GM13977 (cell line): ENCODE data around the gene C6orf120.

Experiments used
- DNase-seq: peaks from one replicate; pipeline ENCODE4 v3.0.0; 2012; ENCODE audit warnings: low spot score
- in situ Hi-C: fragments of 300-500 bp; cut with MboI; formaldehyde crosslinking; loops from one replicate; pipeline ENCODE4 v1.12.0; 2022; ENCODE audit warnings: low sequenced_read_pairs, low pct_unique_long_range_greater_than_20kb, mixed read lengths, inconsistent platforms; ENCODE audit not compliant: unreplicated experiment
- TF ChIP-seq, protein P1 (sequence below): IDR thresholded peaks from 2 replicates; pipeline ENCODE4 v1.5.1; 2012; ENCODE audit warnings: mild to moderate bottlenecking, control low read depth; ENCODE audit not compliant: insufficient read depth; ENCODE audit errors: extremely low read depth, missing control alignments

Gene C6orf120

DNA sequence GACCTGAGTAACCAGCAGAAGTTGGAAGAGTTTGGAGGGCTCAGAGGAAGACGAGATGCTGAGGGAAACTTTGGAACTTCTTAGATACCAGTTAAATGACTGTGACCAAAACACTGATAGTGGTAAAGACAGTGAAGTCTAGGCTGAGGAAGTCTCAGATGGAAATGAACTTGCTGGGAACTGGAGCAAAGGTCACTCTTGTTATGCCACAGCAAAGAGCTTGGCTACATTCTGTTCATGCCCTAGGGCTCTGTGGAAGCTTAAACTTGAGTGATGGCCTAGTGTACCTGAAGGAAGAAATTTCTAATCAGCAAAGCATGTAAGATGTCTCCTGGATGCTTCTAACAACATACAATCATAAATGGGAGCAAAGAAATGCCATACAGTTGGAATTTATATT lies 24.8 kb upstream of the C6orf120 start:
- in situ Hi-C loops = no loop called here
- TF ChIP-seq, protein P1, sequence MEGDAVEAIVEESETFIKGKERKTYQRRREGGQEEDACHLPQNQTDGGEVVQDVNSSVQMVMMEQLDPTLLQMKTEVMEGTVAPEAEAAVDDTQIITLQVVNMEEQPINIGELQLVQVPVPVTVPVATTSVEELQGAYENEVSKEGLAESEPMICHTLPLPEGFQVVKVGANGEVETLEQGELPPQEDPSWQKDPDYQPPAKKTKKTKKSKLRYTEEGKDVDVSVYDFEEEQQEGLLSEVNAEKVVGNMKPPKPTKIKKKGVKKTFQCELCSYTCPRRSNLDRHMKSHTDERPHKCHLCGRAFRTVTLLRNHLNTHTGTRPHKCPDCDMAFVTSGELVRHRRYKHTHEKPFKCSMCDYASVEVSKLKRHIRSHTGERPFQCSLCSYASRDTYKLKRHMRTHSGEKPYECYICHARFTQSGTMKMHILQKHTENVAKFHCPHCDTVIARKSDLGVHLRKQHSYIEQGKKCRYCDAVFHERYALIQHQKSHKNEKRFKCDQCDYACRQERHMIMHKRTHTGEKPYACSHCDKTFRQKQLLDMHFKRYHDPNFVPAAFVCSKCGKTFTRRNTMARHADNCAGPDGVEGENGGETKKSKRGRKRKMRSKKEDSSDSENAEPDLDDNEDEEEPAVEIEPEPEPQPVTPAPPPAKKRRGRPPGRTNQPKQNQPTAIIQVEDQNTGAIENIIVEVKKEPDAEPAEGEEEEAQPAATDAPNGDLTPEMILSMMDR = no peak
- no peak for DNase-seq

DNA sequence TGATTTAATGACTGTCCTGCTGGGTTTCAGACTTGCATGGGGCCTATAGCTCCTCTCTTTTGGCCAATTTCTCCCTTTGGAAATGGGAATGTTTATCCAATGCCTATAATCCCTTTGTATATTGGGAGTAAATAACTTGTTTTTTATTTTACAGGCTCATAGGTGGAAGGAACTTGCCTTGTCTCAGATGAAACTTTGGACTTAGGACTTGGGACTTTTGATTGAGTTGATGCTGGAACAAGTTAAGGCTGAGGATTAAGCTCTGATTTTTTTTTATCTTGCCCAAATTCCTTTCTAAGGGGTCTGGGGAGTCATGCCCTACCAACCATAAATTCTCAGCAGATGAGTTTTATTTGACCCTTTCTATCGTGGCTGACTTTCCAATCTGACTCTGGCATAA lies 23.6 kb upstream of the C6orf120 start:
- in situ Hi-C loops = no loop called here
- no peak for DNase-seq

DNA sequence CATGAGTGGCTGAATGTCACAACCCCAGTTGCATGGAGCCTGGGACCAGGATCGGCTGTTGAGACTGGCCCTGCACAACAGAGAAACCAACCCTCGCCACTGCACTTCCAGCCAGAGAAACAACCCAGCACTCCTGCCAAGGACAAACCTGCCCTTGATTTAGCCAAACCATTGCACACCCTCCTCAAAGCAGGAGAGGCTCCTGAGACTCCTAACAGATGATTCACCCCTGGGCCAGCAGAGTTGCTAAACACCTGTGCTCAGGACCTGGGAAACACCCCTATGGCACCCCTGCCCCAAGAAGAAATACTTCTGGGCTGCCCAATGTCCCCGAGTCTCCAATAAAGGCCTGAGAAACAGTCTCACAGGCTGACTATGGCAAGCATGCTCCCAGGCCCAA lies 17.9 kb upstream of the C6orf120 start:
- in situ Hi-C loops = no loop called here
- no peak for DNase-seq
- TF ChIP-seq, protein P1 = no peak

More for the DNA sequence above, 23.6 kb upstream of the C6orf120 start:
- TF ChIP-seq, protein P1 = no peak

DNA sequence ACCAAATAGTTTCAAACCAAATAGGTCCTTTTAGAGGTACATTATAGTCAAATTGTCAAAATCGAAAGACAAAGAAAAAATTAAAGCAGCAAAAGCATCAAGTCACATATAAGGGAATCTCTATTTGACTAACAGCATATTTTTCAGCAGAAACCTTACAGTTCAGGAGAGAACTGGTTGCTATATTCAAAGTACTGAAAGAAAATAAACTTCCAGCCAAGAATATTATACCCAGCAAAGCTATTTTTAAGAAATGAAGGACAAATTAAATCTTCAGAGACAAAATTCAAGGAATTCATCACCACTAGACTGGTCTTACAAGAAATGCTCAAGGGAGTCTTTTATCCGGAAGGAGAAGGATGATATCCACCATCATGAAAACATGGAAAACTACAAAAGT lies 16.1 kb upstream of the C6orf120 start:
- DNase-seq = no peak
- TF ChIP-seq, protein P1 = no peak
- in situ Hi-C loops = no loop called here

DNA sequence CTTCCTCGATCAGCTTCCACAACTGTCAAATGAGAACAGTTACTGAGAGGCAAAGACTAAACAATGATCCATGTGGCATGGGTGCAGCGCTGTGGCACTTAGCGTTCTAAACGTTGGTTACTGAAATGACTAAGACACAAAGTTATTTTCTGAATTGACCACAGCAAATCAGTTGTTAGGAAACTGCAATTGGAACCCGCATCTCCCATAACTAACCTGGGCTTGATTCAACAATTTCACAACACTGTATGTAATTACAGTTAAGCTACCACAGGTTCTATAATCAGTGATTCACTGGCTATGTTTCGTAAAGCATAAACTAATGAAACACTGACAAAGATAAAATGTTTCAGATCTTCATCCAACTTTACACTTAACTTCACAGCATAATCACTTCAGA lies 12.6 kb upstream of the C6orf120 start:
- in situ Hi-C loops = no loop called here
- DNase-seq = no peak
- TF ChIP-seq, protein P1 = no peak

DNA sequence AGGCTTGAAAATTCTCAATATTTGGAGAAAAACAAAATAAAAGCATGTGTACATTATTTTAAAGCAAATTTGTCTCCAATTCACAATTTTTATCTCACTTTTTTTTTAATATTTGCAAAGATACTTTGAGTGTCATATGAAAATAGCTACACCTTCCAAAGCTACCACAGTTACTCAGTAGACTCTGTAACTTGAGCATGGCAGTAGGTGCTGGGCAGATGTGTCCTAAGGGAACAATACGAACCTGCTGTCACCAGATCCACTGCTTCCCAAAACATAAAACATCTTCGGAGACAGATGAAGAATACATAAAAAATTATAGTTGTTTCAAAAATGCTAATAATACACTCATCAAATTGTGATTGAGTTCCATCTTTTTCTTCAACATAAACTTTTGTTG lies 10.7 kb upstream of the C6orf120 start:
- DNase-seq = no peak
- TF ChIP-seq, protein P1 = no peak
- in situ Hi-C loops = no loop called here

DNA sequence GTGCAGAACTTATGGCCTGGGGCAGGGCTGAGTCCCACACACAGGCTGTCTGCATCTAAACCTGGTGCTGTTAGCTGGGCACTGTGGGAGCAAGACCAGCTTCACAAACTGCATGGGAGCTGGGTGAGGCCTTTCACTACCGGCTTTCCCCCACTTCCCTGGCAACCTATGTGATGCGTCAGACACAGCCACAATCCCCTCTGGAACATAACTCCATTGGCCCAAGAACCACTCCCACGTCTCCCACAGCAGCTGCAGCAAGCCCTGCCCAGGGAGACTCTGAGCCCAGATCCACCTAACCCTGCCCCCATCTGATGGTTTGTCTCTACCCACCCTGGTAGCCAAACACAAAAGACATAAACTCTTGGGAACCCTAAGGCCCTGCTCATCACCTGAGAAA lies 9.4 kb upstream of the C6orf120 start:
- in situ Hi-C loops = no loop called here
- no peak for DNase-seq
- TF ChIP-seq, protein P1 = no peak
